Neural progenitor cell (in vitro differentiated cells): ENCODE data around the gene SH2D3C. TPM values are rescaled to one million over a fixed set of nuclear protein-coding genes. Genes with fewer than 3 reads are reported as not detected.
A peak's percentile ranks its signal among the peaks of the same experiment; 100 is the strongest.

Experiments
- DNase-seq: peaks from one replicate; pipeline ENCODE4 v3.0.0-alpha.2; 2016; ENCODE audit warnings: low spot score
- H2AFZ ChIP-seq: fragments of 200-600 bp; sonication (generic); replicated peaks from 2 replicates; pipeline ENCODE4 v1.6.1; 2016; ENCODE audit warnings: antibody characterized with exemption
- H3F3A ChIP-seq: fragments of 200-600 bp; sonication (generic); 2 replicates; pipeline ENCODE4 v1.6.1; 2016; ENCODE audit warnings: antibody characterized with exemption, low read depth
- H3K27ac ChIP-seq: fragments of 200-600 bp; sonication (generic); 2 replicates; pipeline ENCODE4 v1.5.1; 2016; ENCODE audit warnings: mild to moderate bottlenecking
- H3K27me3 ChIP-seq: fragments of 200-600 bp; sonication (generic); 2 replicates; pipeline ENCODE4 v1.6.1; 2016; ENCODE audit warnings: mild to moderate bottlenecking, moderate library complexity
- H3K36me3 ChIP-seq: fragments of 200-600 bp; sonication (generic); 2 replicates; pipeline ENCODE4 v1.5.1; 2016
- H3K4me1 ChIP-seq: fragments of 200-600 bp; sonication (generic); 2 replicates; pipeline ENCODE4 v1.6.1; 2016; ENCODE audit warnings: mixed run types
- H3K4me2 ChIP-seq: fragments of 200-600 bp; sonication (generic); 2 replicates; pipeline ENCODE4 v1.6.1; 2016
- H3K4me3 ChIP-seq: fragments of 200-600 bp; sonication (generic); 2 replicates; pipeline ENCODE4 v1.5.1; 2016
- H3K79me2 ChIP-seq: fragments of 200-600 bp; sonication (generic); 2 replicates; pipeline ENCODE4 v1.6.1; 2016; ENCODE audit warnings: low read depth
- H3K9ac ChIP-seq: fragments of 200-600 bp; sonication (generic); 2 replicates; pipeline ENCODE4 v1.6.1; 2016
- H3K9me3 ChIP-seq: fragments of 200-600 bp; sonication (generic); 2 replicates; pipeline ENCODE4 v1.5.1; 2016; ENCODE audit warnings: low read depth
- H4K20me1 ChIP-seq: fragments of 200-600 bp; sonication (generic); 2 replicates; pipeline ENCODE4 v1.6.1; 2016; ENCODE audit warnings: low read depth
- H3K27ac Mint-ChIP-seq: 3 replicates; pipeline ENCODE4 v1.8.0; 2021; ENCODE audit warnings: mixed read lengths
- H3K27me3 Mint-ChIP-seq: 2 replicates; pipeline ENCODE4 v1.8.0; 2022; ENCODE audit warnings: low read depth, mild to moderate bottlenecking, inconsistent platforms, moderate library complexity, mixed read lengths; ENCODE audit not compliant: insufficient read depth
- H3K36me3 Mint-ChIP-seq: 3 replicates; pipeline ENCODE4 v1.8.0; 2021; ENCODE audit warnings: mixed read lengths
- H3K4me1 Mint-ChIP-seq: 3 replicates; pipeline ENCODE4 v1.8.0; 2021; ENCODE audit warnings: mixed read lengths
- H3K4me3 Mint-ChIP-seq: 3 replicates; pipeline ENCODE4 v1.8.0; 2021; ENCODE audit warnings: mild to moderate bottlenecking, moderate library complexity, mixed read lengths
- H3K9me3 Mint-ChIP-seq: 3 replicates; pipeline ENCODE4 v1.8.0; 2020; ENCODE audit warnings: mixed read lengths
- CTCF ChIP-seq: fragments of 200-600 bp; sonication (generic); IDR thresholded peaks from 2 replicates; pipeline ENCODE4 v1.5.1; 2017; ENCODE audit warnings: antibody characterized with exemption, mild to moderate bottlenecking
- EZH2 ChIP-seq: fragments of 200-600 bp; sonication (generic); IDR thresholded peaks from 2 replicates; pipeline ENCODE4 v1.6.1; 2017; ENCODE audit warnings: antibody characterized with exemption, mild to moderate bottlenecking, moderate library complexity
- EZH2phosphoT487 ChIP-seq: fragments of 200-600 bp; sonication (generic); IDR thresholded peaks from 2 replicates; pipeline ENCODE4 v1.6.1; 2017; ENCODE audit warnings: antibody characterized with exemption
- total RNA-seq: library from RNA; depleted of rRNA; stranded (reverse); fragments of >200 nt; gene quantifications from 2 replicates; pipeline ENCODE4 v1.2.3, GENCODE V29; 2015; ENCODE audit warnings: low replicate concordance

The SH2D3C gene
- total RNA-seq, 1 donor from 2014 or later, result 1.9 TPM

GRCh38 chr9:127788337-127789011 lies 10.0 kb upstream of the SH2D3C start:
- no peak for TF ChIP-seq CTCF
- TF ChIP-seq EZH2phosphoT487, result no peak
- TF ChIP-seq EZH2, result no peak
- Mint-ChIP-seq H3K27me3 (peaks cover 7% of the 10 kb centered on the region), H3K4me1 (peaks cover 25% of the 10 kb centered on the region), H3K27ac (no peak overlapping the region), H3K9me3 (no peaks in the 10 kb centered on the region), H3K4me3 (peak overlapping the region; percentile 48), H3K36me3 (peaks cover 30% of the 10 kb centered on the region)
- no peak overlapping the region for H3K27ac ChIP-seq
- H3F3A ChIP-seq, result peaks cover 40% of the 10 kb centered on the region
- H3K27me3 ChIP-seq, result no peaks in the 10 kb centered on the region
- H2AFZ ChIP-seq, result no peak overlapping the region
- H3K36me3 ChIP-seq, result no peaks in the 10 kb centered on the region
- H3K4me2 ChIP-seq, result no peak overlapping the region
- peaks cover 38% of the 10 kb centered on the region for H3K79me2 ChIP-seq
- H3K4me3 ChIP-seq, result no peak overlapping the region
- peaks cover 47% of the 10 kb centered on the region for H4K20me1 ChIP-seq
- DNase-seq, result no peak
- no peak overlapping the region for H3K9ac ChIP-seq
- H3K9me3 ChIP-seq, result no peaks in the 10 kb centered on the region
- H3K4me1 ChIP-seq, result peaks cover 6% of the 10 kb centered on the region

- peaks cover 27% of the 10 kb centered on the region for H3K36me3 Mint-ChIP-seq
- no peaks in the 10 kb centered on the region for H3K9me3 Mint-ChIP-seq
- H4K20me1 ChIP-seq, result peaks cover 41% of the 10 kb centered on the region
- H3K9me3 ChIP-seq, result no peaks in the 10 kb centered on the region
- peaks cover 29% of the 10 kb centered on the region for H3K4me1 Mint-ChIP-seq
- H3K36me3 ChIP-seq, result no peaks in the 10 kb centered on the region
- H3K4me2 ChIP-seq, result peak overlapping the region; percentile 95
- DNase-seq, result no peak
- no peak overlapping the region for H2AFZ ChIP-seq
- peaks cover 8% of the 10 kb centered on the region for H3K27me3 Mint-ChIP-seq
- H3K27ac Mint-ChIP-seq, result no peak overlapping the region
- H3K9ac ChIP-seq, result peak overlapping the region; percentile 80
- H3K27ac ChIP-seq, result peak overlapping the region; percentile 83
- TF ChIP-seq EZH2phosphoT487 (no peak), CTCF (peak; percentile 47), EZH2 (no peak)
- H3K4me1 ChIP-seq, result peaks cover 6% of the 10 kb centered on the region
- H3K4me3 Mint-ChIP-seq, result peak overlapping the region; percentile 94
- peaks cover 38% of the 10 kb centered on the region for H3K79me2 ChIP-seq
- peaks cover 32% of the 10 kb centered on the region for H3F3A ChIP-seq
- H3K27me3 ChIP-seq, result no peaks in the 10 kb centered on the region
- peak overlapping the region; percentile 100 for H3K4me3 ChIP-seq
Measured at GRCh38 chr9:127786773-127787104, 8.3 kb upstream of the SH2D3C start.

GRCh38 chr9:127785933-127786772 lies 7.7 kb upstream of the SH2D3C start, which contains the start of gene CDK9:
Gene CDK9 (plus strand): TSS chr9:127786034. CDS start chr9:127786149, 115 bp downstream.
- Histone ChIP-seq H3K4me1 (peaks cover 6% of the 10 kb centered on the region), H3K4me3 (peak within 1 kb of the TSS; percentile 100), H3K36me3 (no peaks in the 10 kb centered on the region), H3K27me3 (no peaks in the 10 kb centered on the region), H3F3A (peaks cover 34% of the 10 kb centered on the region), H3K9me3 (no peaks in the 10 kb centered on the region), H3K4me2 (peak within 1 kb of the TSS; percentile 95), H3K9ac (peak within 1 kb of the TSS; percentile 80), H4K20me1 (peaks cover 41% of the 10 kb centered on the region), H2AFZ (peak within 1 kb of the TSS; percentile 86), H3K79me2 (peaks cover 38% of the 10 kb centered on the region), H3K27ac (peak within 1 kb of the TSS; percentile 83)
- peak; percentile 97 for DNase-seq
- Mint-ChIP-seq H3K4me3 (peak within 1 kb of the TSS; percentile 94), H3K27me3 (peaks cover 8% of the 10 kb centered on the region), H3K4me1 (peaks cover 29% of the 10 kb centered on the region), H3K36me3 (peaks cover 26% of the 10 kb centered on the region), H3K27ac (peak within 1 kb of the TSS; percentile 76), H3K9me3 (no peaks in the 10 kb centered on the region)
- TF ChIP-seq EZH2 (no peak), CTCF (no peak), EZH2phosphoT487 (no peak)
